Activated naive CD8-positive, alpha-beta T cell treated with anti-CD3 and anti-CD28 coated beads for 36 hours (primary cell): ENCODE data around the gene MICAL2. TPM values are rescaled to one million over a fixed set of nuclear protein-coding genes. Genes with fewer than 3 reads are reported as not detected.

ENCODE experiments used
- DNase-seq: peaks from one replicate; pipeline ENCODE4 v3.0.0; 2021
- H3K27ac Mint-ChIP-seq: one replicate; pipeline ENCODE4 v1.8.0; 2022; ENCODE audit warnings: mild to moderate bottlenecking, moderate library complexity, mixed read lengths
- H3K27me3 Mint-ChIP-seq: one replicate; pipeline ENCODE4 v1.8.0; 2022; ENCODE audit warnings: mild to moderate bottlenecking, mixed read lengths
- H3K36me3 Mint-ChIP-seq: one replicate; pipeline ENCODE4 v1.8.0; 2021; ENCODE audit warnings: mild to moderate bottlenecking, mixed read lengths
- H3K4me1 Mint-ChIP-seq: one replicate; pipeline ENCODE4 v1.8.0; 2021; ENCODE audit warnings: mixed read lengths
- H3K4me3 Mint-ChIP-seq: one replicate; pipeline ENCODE4 v1.8.0; 2022; ENCODE audit warnings: mild to moderate bottlenecking, moderate library complexity, mixed read lengths
- H3K9me3 Mint-ChIP-seq: one replicate; pipeline ENCODE4 v1.8.0; 2022; ENCODE audit warnings: mixed read lengths
- total RNA-seq, 2 experiments: library from RNA; stranded (reverse); gene quantifications; one replicate each; pipeline ENCODE4 v1.2.3, GENCODE V29; 2021

MICAL2 gene
- total RNA-seq, 2 experiments from 2014 or later: 54.4 to 59.7 TPM

GRCh38 chr11:12088531-12088930 lies 21.9 kb upstream of the MICAL2 start:
- H3K9me3 Mint-ChIP-seq: no peaks in the 10 kb centered on the region
- no peak overlapping the region for H3K4me3 Mint-ChIP-seq
- no peak for DNase-seq
- H3K27ac Mint-ChIP-seq: no peak overlapping the region
- H3K36me3 Mint-ChIP-seq: no peaks in the 10 kb centered on the region
- H3K27me3 Mint-ChIP-seq: no peaks in the 10 kb centered on the region
- peaks cover 40% of the 10 kb centered on the region for H3K4me1 Mint-ChIP-seq

GRCh38 chr11:12089041-12089440 lies 21.3 kb upstream of the MICAL2 start:
- no peaks in the 10 kb centered on the region for H3K36me3 Mint-ChIP-seq
- no peaks in the 10 kb centered on the region for H3K9me3 Mint-ChIP-seq
- no peak overlapping the region for H3K27ac Mint-ChIP-seq
- peaks cover 37% of the 10 kb centered on the region for H3K4me1 Mint-ChIP-seq
- H3K27me3 Mint-ChIP-seq: no peaks in the 10 kb centered on the region
- no peak overlapping the region for H3K4me3 Mint-ChIP-seq
- no peak for DNase-seq

GRCh38 chr11:12089473-12089872 lies 20.9 kb upstream of the MICAL2 start:
- H3K27ac Mint-ChIP-seq: peak overlapping the region; percentile 39
- H3K9me3 Mint-ChIP-seq: no peaks in the 10 kb centered on the region
- H3K4me1 Mint-ChIP-seq: peaks cover 37% of the 10 kb centered on the region
- no peaks in the 10 kb centered on the region for H3K27me3 Mint-ChIP-seq
- DNase-seq: no peak
- H3K4me3 Mint-ChIP-seq: no peak overlapping the region
- no peaks in the 10 kb centered on the region for H3K36me3 Mint-ChIP-seq

GRCh38 chr11:12090061-12090591 lies 20.3 kb upstream of the MICAL2 start:
- H3K9me3 Mint-ChIP-seq: no peaks in the 10 kb centered on the region
- no peaks in the 10 kb centered on the region for H3K36me3 Mint-ChIP-seq
- H3K4me1 Mint-ChIP-seq: peaks cover 37% of the 10 kb centered on the region
- peak overlapping the region; percentile 66 for H3K27ac Mint-ChIP-seq
- DNase-seq: no peak
- H3K4me3 Mint-ChIP-seq: peak overlapping the region; percentile 6
- no peaks in the 10 kb centered on the region for H3K27me3 Mint-ChIP-seq

- Mint-ChIP-seq H3K9me3 (no peaks in the 10 kb centered on the region), H3K27me3 (no peaks in the 10 kb centered on the region), H3K4me1 (peaks cover 37% of the 10 kb centered on the region), H3K27ac (no peak overlapping the region), H3K36me3 (no peaks in the 10 kb centered on the region), H3K4me3 (no peak overlapping the region)
- no peak for DNase-seq
Observed at GRCh38 chr11:12090761-12091258, 19.6 kb upstream of the MICAL2 start.

GRCh38 chr11:12091956-12092558 lies 18.3 kb upstream of the MICAL2 start:
- H3K9me3 Mint-ChIP-seq: no peaks in the 10 kb centered on the region
- no peak overlapping the region for H3K4me3 Mint-ChIP-seq
- no peak overlapping the region for H3K27ac Mint-ChIP-seq
- no peak for DNase-seq
- no peaks in the 10 kb centered on the region for H3K36me3 Mint-ChIP-seq
- peaks cover 27% of the 10 kb centered on the region for H3K4me1 Mint-ChIP-seq
- H3K27me3 Mint-ChIP-seq: no peaks in the 10 kb centered on the region

GRCh38 chr11:12092714-12093113 lies 17.7 kb upstream of the MICAL2 start:
- DNase-seq: no peak
- Mint-ChIP-seq H3K27me3 (no peaks in the 10 kb centered on the region), H3K36me3 (no peaks in the 10 kb centered on the region), H3K4me3 (no peak overlapping the region), H3K9me3 (no peaks in the 10 kb centered on the region), H3K27ac (no peak overlapping the region), H3K4me1 (peaks cover 20% of the 10 kb centered on the region)

- DNase-seq: no peak
- Mint-ChIP-seq H3K27me3 (peaks cover 3% of the 10 kb centered on the region), H3K4me3 (no peak overlapping the region), H3K4me1 (peaks cover 11% of the 10 kb centered on the region), H3K36me3 (no peaks in the 10 kb centered on the region), H3K27ac (no peak overlapping the region), H3K9me3 (no peaks in the 10 kb centered on the region)
Observed at GRCh38 chr11:12094872-12095800, 15.3 kb upstream of the MICAL2 start.

- H3K36me3 Mint-ChIP-seq: no peaks in the 10 kb centered on the region
- H3K27ac Mint-ChIP-seq: no peak overlapping the region
- H3K4me3 Mint-ChIP-seq: no peak overlapping the region
- no peaks in the 10 kb centered on the region for H3K9me3 Mint-ChIP-seq
- no peak for DNase-seq
- peaks cover 3% of the 10 kb centered on the region for H3K27me3 Mint-ChIP-seq
- peaks cover 7% of the 10 kb centered on the region for H3K4me1 Mint-ChIP-seq
Observed at GRCh38 chr11:12097219-12097618, 13.2 kb upstream of the MICAL2 start.

- H3K4me1 Mint-ChIP-seq: peaks cover 9% of the 10 kb centered on the region
- H3K27ac Mint-ChIP-seq: no peak overlapping the region
- H3K36me3 Mint-ChIP-seq: no peaks in the 10 kb centered on the region
- H3K4me3 Mint-ChIP-seq: no peak overlapping the region
- H3K27me3 Mint-ChIP-seq: peaks cover 3% of the 10 kb centered on the region
- DNase-seq: no peak
- H3K9me3 Mint-ChIP-seq: no peaks in the 10 kb centered on the region
Observed at GRCh38 chr11:12098601-12099000, 11.8 kb upstream of the MICAL2 start.

- no peak for DNase-seq
- Mint-ChIP-seq H3K4me3 (no peak overlapping the region), H3K27me3 (peaks cover 3% of the 10 kb centered on the region), H3K27ac (no peak overlapping the region), H3K36me3 (no peaks in the 10 kb centered on the region), H3K4me1 (peaks cover 9% of the 10 kb centered on the region), H3K9me3 (no peaks in the 10 kb centered on the region)
Observed at GRCh38 chr11:12099132-12099873, 11.1 kb upstream of the MICAL2 start.

GRCh38 chr11:12100429-12100828 lies 10.0 kb upstream of the MICAL2 start:
- H3K27me3 Mint-ChIP-seq: peaks cover 6% of the 10 kb centered on the region
- no peak for DNase-seq
- no peak overlapping the region for H3K27ac Mint-ChIP-seq
- peaks cover 9% of the 10 kb centered on the region for H3K4me1 Mint-ChIP-seq
- H3K36me3 Mint-ChIP-seq: no peaks in the 10 kb centered on the region
- H3K9me3 Mint-ChIP-seq: no peaks in the 10 kb centered on the region
- H3K4me3 Mint-ChIP-seq: no peak overlapping the region

GRCh38 chr11:12100841-12101242 lies 9.5 kb upstream of the MICAL2 start:
- DNase-seq: no peak
- no peak overlapping the region for H3K4me3 Mint-ChIP-seq
- H3K36me3 Mint-ChIP-seq: no peaks in the 10 kb centered on the region
- peaks cover 6% of the 10 kb centered on the region for H3K27me3 Mint-ChIP-seq
- peaks cover 9% of the 10 kb centered on the region for H3K4me1 Mint-ChIP-seq
- H3K9me3 Mint-ChIP-seq: no peaks in the 10 kb centered on the region
- no peak overlapping the region for H3K27ac Mint-ChIP-seq

GRCh38 chr11:12101318-12101717 lies 9.1 kb upstream of the MICAL2 start:
- Mint-ChIP-seq H3K27ac (no peak overlapping the region), H3K9me3 (no peaks in the 10 kb centered on the region), H3K4me1 (peaks cover 9% of the 10 kb centered on the region), H3K36me3 (no peaks in the 10 kb centered on the region), H3K4me3 (no peak overlapping the region), H3K27me3 (peaks cover 6% of the 10 kb centered on the region)
- no peak for DNase-seq
